ENCODE data around the gene EGR4.

The EGR4 gene

GRCh38 chr2:73289304-73289703, 4.0 kb downstream of the EGR4 start:
- DNase-seq: no peak

GRCh38 chr2:73286134-73286655, 7.2 kb downstream of the EGR4 start:
- no peak for DNase-seq

GRCh38 chr2:73285159-73285739, 8.1 kb downstream of the EGR4 start:
- no peak for DNase-seq

- peak; percentile 67 for DNase-seq
These were observed 8.8 kb downstream of the EGR4 start, which contains the start of gene FBXO41 for GRCh38 chr2:73284296-73285158. Gene FBXO41 (minus strand): TSS chr2:73284478. CDS start chr2:73269630, 14,848 bp downstream.

GRCh38 chr2:73283545-73284295, 9.6 kb downstream of the EGR4 start:
- DNase-seq: no peak

GRCh38 chr2:73282924-73283544, 10.3 kb downstream of the EGR4 start:
- no peak for DNase-seq

GRCh38 chr2:73281244-73281643, 12.1 kb downstream of the EGR4 start:
- DNase-seq: no peak

- no peak for DNase-seq
These were observed 13.5 kb downstream of the EGR4 start for GRCh38 chr2:73279852-73280251.

GRCh38 chr2:73272270-73272669, 21.1 kb downstream of the EGR4 start:
- DNase-seq: no peak

GRCh38 chr2:73269686-73270465, 23.5 kb downstream of the EGR4 start:
- no peak for DNase-seq

- peak; percentile 67 for DNase-seq
These were observed 24.3 kb downstream of the EGR4 start for GRCh38 chr2:73268830-73269685.

GRCh38 chr2:73268366-73268829, 24.9 kb downstream of the EGR4 start:
- DNase-seq: no peak

- DNase-seq: no peak
These were observed 26.3 kb downstream of the EGR4 start for GRCh38 chr2:73267008-73267407.

- no peak for DNase-seq
These were observed 27.1 kb downstream of the EGR4 start for GRCh38 chr2:73266061-73266901.

- DNase-seq: no peak
These were observed 27.9 kb downstream of the EGR4 start for GRCh38 chr2:73265298-73266060.

- no peak for DNase-seq
These were observed 28.6 kb downstream of the EGR4 start for GRCh38 chr2:73264783-73265182.

- no peak for DNase-seq
These were observed 29.1 kb downstream of the EGR4 start for GRCh38 chr2:73264332-73264606.

- DNase-seq: no peak
These were observed 29.6 kb downstream of the EGR4 start for GRCh38 chr2:73263540-73264331.
